ENCODE results near the gene KLHL20.
A peak's percentile ranks its signal among the peaks of the same experiment; 100 is the strongest.
"Not testable (repeated sequence)": the region's sequence is repeated elsewhere in the genome, so short reads cannot be mapped to it uniquely, and the experiment has no call there.

KLHL20 gene, protein sequence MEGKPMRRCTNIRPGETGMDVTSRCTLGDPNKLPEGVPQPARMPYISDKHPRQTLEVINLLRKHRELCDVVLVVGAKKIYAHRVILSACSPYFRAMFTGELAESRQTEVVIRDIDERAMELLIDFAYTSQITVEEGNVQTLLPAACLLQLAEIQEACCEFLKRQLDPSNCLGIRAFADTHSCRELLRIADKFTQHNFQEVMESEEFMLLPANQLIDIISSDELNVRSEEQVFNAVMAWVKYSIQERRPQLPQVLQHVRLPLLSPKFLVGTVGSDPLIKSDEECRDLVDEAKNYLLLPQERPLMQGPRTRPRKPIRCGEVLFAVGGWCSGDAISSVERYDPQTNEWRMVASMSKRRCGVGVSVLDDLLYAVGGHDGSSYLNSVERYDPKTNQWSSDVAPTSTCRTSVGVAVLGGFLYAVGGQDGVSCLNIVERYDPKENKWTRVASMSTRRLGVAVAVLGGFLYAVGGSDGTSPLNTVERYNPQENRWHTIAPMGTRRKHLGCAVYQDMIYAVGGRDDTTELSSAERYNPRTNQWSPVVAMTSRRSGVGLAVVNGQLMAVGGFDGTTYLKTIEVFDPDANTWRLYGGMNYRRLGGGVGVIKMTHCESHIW

DNA sequence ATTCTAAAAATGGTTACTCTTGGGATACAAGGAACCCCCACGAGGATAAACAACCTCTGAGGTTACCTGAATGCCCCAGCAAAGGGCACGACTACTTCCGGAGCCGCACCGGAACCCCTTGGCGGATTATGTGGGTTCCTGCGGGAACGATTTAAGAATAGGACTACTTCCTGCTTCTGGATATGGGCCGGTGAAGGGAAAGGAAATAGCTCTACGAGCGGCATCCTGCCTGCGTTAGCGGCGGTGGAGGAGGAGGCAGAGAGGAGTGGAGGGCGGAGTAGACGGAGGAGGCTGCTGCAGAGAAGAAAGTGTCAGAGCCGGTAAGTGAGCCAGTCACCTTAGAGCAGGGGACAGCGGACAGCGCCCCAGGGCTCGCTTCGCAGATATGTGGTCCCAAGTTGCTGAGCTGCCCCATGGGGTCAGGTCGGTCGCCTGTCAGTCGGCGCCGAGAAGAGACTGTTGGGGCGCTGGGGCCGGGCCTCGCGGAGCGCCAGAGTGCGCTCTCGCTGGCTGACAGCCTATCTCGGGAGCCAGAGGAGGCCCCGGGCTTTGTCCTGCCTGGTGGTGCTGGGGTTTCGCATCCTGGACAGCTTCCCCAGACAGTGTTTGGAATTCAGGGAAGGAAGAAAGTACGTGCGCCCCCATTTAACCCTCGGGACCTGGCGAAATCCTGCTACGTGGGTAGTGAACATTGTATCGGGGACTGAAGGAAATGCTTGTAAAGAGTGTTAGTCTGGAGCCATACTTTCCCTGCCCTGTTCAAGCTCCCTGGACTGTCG is at the start of gene KLHL20:
TSS of gene KLHL20 (plus strand) at position 223 of the 779 bp plus-strand sequence. CDS start 1,063 bp downstream, outside the sequence.
- H3K27ac Mint-ChIP-seq: peak within 1 kb of the TSS; percentile 97
- H3K9me3 Mint-ChIP-seq: no peaks in the 10 kb centered on the region
- ATAC-seq: peak; percentile 99
- H3K36me3 Mint-ChIP-seq: peaks cover 18% of the 10 kb centered on the region
- DNase-seq (ENCODE audit: low spot score in 2 of 2): peak; percentile 76 to 94
- peak within 1 kb of the TSS; percentile 97 for H3K4me3 Mint-ChIP-seq
- peaks cover 14% of the 10 kb centered on the region for H3K4me1 Mint-ChIP-seq

DNA sequence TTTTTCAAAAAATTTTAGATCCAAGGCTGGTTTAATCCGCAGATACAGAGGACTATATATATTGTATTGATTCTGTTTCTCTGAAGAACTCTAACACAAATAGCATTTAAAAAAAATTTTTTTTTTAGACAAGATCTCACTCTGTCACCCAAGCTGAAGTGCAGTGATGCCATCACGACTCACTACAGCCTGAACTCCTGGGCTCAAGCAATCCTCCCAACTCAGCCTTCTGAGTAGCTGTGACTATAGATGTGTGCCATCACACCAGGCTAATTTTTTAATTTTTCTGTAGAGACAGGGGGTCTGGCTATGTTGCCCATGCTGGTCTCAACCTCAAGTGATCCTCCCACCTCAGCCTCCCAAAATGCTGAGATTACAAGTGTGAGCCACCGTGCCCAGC is 48.1 kb upstream of the KLHL20 start:
- DNase-seq (ENCODE audit: low spot score in 2 of 2) (no peak), ATAC-seq (no peak)
- Mint-ChIP-seq H3K4me3 (no peak overlapping the region), H3K27ac (no peak overlapping the region), H3K9me3 (no peaks in the 10 kb centered on the region), H3K36me3 (no peaks in the 10 kb centered on the region), H3K4me1 (peaks cover 9% of the 10 kb centered on the region)

DNA sequence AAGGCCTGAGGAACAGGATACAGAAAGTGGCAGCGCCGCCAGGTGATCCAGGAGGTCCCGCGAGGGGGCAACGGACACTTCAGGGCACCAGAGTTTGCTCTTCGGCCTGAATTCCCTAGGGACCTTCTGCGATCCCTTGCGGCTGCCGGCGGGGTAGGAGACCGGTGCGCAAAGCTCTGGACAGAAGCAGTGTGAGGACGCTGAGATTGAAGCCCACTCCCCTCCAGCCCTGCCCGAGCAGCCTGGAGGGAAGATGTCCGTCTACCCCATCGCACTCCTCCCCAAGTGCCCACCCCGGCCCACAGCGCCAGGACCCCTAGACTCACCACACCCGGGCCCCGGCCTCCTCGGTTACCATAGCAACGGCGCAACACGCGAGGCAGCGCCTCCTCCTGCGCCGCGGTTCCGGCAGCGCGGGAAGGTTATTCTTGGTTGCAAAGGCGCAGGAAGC is 45.3 kb upstream of the KLHL20 start, which contains the start of gene ANKRD45:
TSS of gene ANKRD45 (minus strand) at position 361 of the 451 bp plus-strand sequence. CDS start 10,433 bp downstream, outside the sequence.
- no peak for ATAC-seq
- peaks cover 9% of the 10 kb centered on the region for H3K4me1 Mint-ChIP-seq
- peak within 1 kb of the TSS; percentile 4 for H3K4me3 Mint-ChIP-seq
- no peak within 1 kb of the TSS for H3K27ac Mint-ChIP-seq
- no peak for DNase-seq (ENCODE audit: low spot score in 2 of 2)
- no peaks in the 10 kb centered on the region for H3K9me3 Mint-ChIP-seq
- H3K36me3 Mint-ChIP-seq: no peaks in the 10 kb centered on the region

DNA sequence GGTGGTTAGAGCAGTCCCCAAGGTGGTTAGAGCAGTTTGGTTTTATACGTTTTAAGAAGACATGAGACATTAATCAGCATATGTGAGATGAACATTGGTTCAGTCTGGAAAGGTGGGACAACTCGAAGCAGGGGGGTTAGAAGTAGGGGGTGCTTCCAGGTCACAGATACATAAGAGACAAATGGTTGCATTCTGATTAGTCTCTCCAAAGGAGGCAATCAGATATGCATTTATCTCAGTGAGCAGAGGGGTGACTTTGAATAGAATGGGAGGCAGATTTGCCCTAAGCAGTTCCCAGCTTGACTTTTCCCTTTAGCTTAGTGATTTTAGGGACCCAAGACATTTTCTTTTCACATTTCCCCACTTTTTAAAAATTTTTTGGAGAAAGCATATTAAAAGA is 40.3 kb upstream of the KLHL20 start:
- H3K9me3 Mint-ChIP-seq; H3K36me3 Mint-ChIP-seq; DNase-seq (ENCODE audit: low spot score in 2 of 2); H3K4me1 Mint-ChIP-seq; ATAC-seq; H3K4me3 Mint-ChIP-seq; H3K27ac Mint-ChIP-seq: not testable (repeated sequence)

GRCh38 chr1:173680152-173680551 is 34.6 kb upstream of the KLHL20 start:
- not testable (repeated sequence) for ATAC-seq; H3K36me3 Mint-ChIP-seq; H3K4me1 Mint-ChIP-seq; H3K9me3 Mint-ChIP-seq; H3K4me3 Mint-ChIP-seq; DNase-seq (ENCODE audit: low spot score in 2 of 2); H3K27ac Mint-ChIP-seq

DNA sequence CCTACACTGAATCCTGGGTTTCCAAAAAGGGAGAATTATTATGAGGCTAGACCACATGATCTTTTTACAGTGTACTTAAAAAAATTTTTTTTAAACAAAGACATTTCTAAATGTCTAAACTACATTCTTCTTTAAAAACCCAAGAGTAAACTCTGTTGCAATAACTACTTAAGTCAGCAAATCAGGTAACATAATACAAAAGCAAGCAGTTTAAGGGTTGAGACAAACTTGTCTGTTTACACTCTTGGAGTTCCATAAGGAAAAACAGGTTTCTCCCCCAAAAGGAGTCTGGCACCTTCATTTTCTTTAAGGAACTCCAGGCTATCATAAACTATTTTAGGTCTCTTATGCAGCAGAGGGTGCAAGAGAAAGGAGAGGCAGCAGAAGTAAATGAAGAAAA is 32.6 kb upstream of the KLHL20 start:
- Mint-ChIP-seq H3K4me1 (no peaks in the 10 kb centered on the region), H3K27ac (no peak overlapping the region), H3K4me3 (no peak overlapping the region), H3K36me3 (no peaks in the 10 kb centered on the region), H3K9me3 (no peaks in the 10 kb centered on the region)
- no peak for ATAC-seq
- no peak for DNase-seq (ENCODE audit: low spot score in 2 of 2)

DNA sequence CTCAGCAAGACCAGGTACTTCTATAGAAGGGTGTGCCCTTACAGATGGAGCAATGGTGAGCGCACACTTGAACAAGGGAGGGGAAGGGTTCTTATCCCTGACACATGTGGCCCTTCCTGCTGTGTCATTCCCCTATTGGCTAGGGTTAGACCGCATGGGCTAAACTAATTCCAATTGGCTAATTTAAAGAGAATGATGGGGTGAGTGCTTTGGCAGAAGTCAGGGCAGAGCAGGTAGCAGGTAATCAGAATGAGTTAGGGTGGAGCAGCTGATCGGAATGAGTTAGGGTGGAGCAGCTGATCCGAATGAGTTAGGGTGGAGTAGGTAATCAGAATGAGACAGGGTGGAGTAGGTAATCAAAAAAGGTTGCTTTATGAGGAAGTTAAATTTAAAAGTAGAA is 30.9 kb upstream of the KLHL20 start:
- not testable (repeated sequence) for H3K27ac Mint-ChIP-seq; DNase-seq (ENCODE audit: low spot score in 2 of 2); H3K4me1 Mint-ChIP-seq; H3K4me3 Mint-ChIP-seq; ATAC-seq; H3K9me3 Mint-ChIP-seq; H3K36me3 Mint-ChIP-seq

DNA sequence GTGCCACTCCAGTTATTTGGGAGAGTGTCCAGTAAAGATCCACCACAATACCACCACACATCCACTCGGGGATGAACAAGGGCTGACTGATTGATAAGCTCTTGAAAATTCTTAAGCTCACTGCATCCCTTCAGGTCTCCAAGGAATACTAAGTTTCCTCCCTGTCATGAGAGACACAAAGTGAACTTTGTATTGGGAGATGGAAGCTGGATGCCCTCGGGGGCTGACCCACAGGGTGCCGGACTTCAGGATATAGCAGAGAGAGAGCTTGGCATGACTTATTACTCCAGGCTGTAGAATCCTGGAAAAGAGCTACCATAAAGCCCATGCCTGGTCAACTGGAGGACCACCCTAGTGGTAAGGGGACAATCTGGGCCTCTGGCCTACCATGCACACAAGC is 29.7 kb upstream of the KLHL20 start:
- H3K4me1 Mint-ChIP-seq: peaks cover 13% of the 10 kb centered on the region
- not testable (repeated sequence) for DNase-seq (ENCODE audit: low spot score in 2 of 2); H3K27ac Mint-ChIP-seq; H3K4me3 Mint-ChIP-seq; ATAC-seq; H3K9me3 Mint-ChIP-seq; H3K36me3 Mint-ChIP-seq

DNA sequence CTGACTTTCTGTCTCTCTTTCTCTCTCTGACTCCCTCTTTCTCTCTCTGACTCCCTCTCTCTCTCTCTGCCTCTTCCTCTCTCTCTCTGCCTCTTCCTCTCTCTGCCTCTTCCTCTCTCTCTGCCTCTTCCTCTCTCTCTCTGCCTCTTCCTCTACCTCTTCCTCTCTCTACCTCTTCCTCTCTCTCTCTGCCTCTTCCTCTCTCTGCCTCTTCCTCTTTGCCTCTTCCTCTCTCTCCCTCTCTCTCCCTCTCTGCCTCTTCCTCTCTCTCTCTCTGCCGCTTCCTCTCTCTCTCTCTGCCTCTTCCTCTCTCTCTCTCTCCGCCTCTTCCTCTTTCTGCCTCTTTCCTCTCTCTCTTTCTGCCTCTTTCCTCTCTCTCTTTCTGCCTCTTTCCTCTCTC is 26.5 kb upstream of the KLHL20 start:
- DNase-seq (ENCODE audit: low spot score in 2 of 2) (no peak), ATAC-seq (no peak)
- no peaks in the 10 kb centered on the region for H3K9me3 Mint-ChIP-seq
- no peaks in the 10 kb centered on the region for H3K36me3 Mint-ChIP-seq
- H3K4me1 Mint-ChIP-seq: peaks cover 13% of the 10 kb centered on the region
- peak overlapping the region; percentile 81 for H3K27ac Mint-ChIP-seq
- peak overlapping the region; percentile 8 for H3K4me3 Mint-ChIP-seq

DNA sequence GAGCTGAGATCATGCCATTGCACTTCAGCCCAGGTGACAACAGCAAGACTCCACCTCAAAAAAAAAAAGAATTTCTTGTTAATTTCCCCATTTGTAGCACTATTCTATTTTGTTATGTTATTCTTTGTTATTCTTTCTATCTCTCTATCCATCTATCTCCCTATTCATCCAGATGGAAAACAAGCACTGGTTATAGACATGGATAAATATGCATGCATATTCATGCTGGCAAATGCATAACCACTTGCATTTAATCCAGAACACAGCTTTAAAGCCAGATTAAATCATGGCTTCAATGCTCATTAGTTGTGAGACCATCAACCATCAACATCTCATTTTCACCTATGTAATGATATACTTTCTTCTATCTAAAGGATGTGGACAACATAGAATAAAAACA is 21.5 kb upstream of the KLHL20 start:
- no peak overlapping the region for H3K27ac Mint-ChIP-seq
- H3K4me3 Mint-ChIP-seq: no peak overlapping the region
- no peaks in the 10 kb centered on the region for H3K36me3 Mint-ChIP-seq
- peaks cover 9% of the 10 kb centered on the region for H3K4me1 Mint-ChIP-seq
- DNase-seq (ENCODE audit: low spot score in 2 of 2) (no peak), ATAC-seq (no peak)
- no peaks in the 10 kb centered on the region for H3K9me3 Mint-ChIP-seq

DNA sequence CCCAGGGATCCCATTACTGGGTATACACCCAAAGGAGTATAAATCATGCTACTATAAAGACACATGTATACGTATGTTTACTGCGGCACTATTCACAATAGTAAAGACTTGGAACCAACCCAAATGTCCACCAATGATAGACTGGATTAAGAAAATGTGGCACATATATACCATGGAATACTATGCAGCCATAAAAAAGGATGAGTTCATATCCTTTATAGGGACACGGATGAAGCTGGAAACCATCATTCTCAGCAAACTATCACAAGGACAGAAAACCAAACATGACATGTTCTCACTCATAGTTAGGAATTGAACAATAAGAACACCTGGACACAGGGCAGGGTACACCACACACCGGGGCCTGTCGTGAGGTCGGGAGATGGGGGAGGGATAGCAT is 13.5 kb upstream of the KLHL20 start:
- H3K36me3 Mint-ChIP-seq; H3K9me3 Mint-ChIP-seq; H3K27ac Mint-ChIP-seq; H3K4me1 Mint-ChIP-seq; DNase-seq (ENCODE audit: low spot score in 2 of 2); H3K4me3 Mint-ChIP-seq; ATAC-seq: not testable (repeated sequence)

DNA sequence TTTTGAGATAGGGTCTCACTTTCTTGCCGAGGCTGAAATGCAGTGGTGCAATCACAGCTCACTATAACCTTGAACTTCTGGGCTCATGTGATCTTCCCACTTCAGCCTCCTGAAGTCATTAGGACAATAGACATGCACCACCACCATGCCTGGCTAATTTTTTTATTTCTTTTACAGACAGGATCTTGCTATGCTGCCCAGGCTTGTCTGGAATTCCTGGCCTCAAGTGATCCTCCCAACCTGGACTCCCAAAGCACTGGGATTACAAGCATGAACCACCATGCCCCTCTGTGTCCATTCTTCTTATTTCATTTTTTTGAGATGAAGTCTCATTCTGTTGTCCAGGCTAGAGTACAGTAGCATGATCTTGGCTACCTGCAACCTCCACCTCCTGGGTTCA is 12.0 kb upstream of the KLHL20 start:
- ATAC-seq: no peak
- H3K4me1 Mint-ChIP-seq: no peaks in the 10 kb centered on the region
- no peaks in the 10 kb centered on the region for H3K36me3 Mint-ChIP-seq
- H3K4me3 Mint-ChIP-seq: no peak overlapping the region
- no peak overlapping the region for H3K27ac Mint-ChIP-seq
- no peak for DNase-seq (ENCODE audit: low spot score in 2 of 2)
- H3K9me3 Mint-ChIP-seq: no peaks in the 10 kb centered on the region

GRCh38 chr1:173705117-173705516 is 9.7 kb upstream of the KLHL20 start:
- Mint-ChIP-seq H3K9me3 (no peaks in the 10 kb centered on the region), H3K36me3 (no peaks in the 10 kb centered on the region), H3K4me1 (no peaks in the 10 kb centered on the region), H3K27ac (no peak overlapping the region), H3K4me3 (no peak overlapping the region)
- no peak for ATAC-seq
- no peak for DNase-seq (ENCODE audit: low spot score in 2 of 2)

- no peak overlapping the region for H3K4me3 Mint-ChIP-seq
- no peak for ATAC-seq
- H3K4me1 Mint-ChIP-seq: no peaks in the 10 kb centered on the region
- H3K36me3 Mint-ChIP-seq: no peaks in the 10 kb centered on the region
- no peaks in the 10 kb centered on the region for H3K9me3 Mint-ChIP-seq
- no peak overlapping the region for H3K27ac Mint-ChIP-seq
- DNase-seq (ENCODE audit: low spot score in 2 of 2): no peak
Observed at GRCh38 chr1:173708787-173709186, 6.0 kb upstream of the KLHL20 start.

GRCh38 chr1:173714441-173714758 is 381 bp upstream of the KLHL20 start:
- no peak for ATAC-seq
- Mint-ChIP-seq H3K4me1 (peaks cover 14% of the 10 kb centered on the region), H3K4me3 (peak overlapping the region; percentile 97), H3K36me3 (peaks cover 15% of the 10 kb centered on the region), H3K27ac (peak overlapping the region; percentile 97), H3K9me3 (no peaks in the 10 kb centered on the region)
- DNase-seq (ENCODE audit: low spot score in 2 of 2): no peak

DNA sequence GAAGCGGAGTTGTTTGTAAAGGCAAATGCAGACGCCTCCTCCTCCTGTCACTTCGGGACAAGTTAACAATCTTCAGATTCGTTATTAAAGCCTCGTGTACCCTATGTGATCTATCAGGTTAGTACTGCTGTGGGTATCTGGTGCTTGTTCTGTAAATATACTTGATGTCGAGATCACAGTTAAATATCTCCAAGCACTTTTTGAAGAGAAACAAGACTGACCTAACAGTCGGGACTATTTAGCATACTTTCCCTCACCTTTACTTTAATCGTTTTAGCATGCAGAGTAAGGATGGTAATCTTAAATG is 710 bp downstream of the KLHL20 start:
- ATAC-seq (no peak), DNase-seq (ENCODE audit: low spot score in 2 of 2) (no peak)
- Mint-ChIP-seq H3K27ac (peak overlapping the region; percentile 97), H3K4me1 (peaks cover 20% of the 10 kb centered on the region), H3K9me3 (no peaks in the 10 kb centered on the region), H3K36me3 (peaks cover 20% of the 10 kb centered on the region), H3K4me3 (peak overlapping the region; percentile 97)
